Tibial artery (tissue), 4 donors: ENCODE results near the gene ZMYND11.
"Not testable (repeated sequence)": the region's sequence is repeated elsewhere in the genome, so short reads cannot be mapped to it uniquely, and the experiment has no call there.

Experiments used
- DNase-seq, 2 donors: peaks; one replicate each; pipeline ENCODE4 v3.0.0-alpha.2; 2019
- H3K27ac ChIP-seq, 2 donors: fragments of 200-600 bp; sonication (generic) in 1 of 2; 1 replicate in 1 of 2; 2 replicates in 1 of 2; pipeline ENCODE4 v1.5.1; 2018 to 2019; ENCODE audit warnings: mild to moderate bottlenecking in 1 of 2
- H3K27me3 ChIP-seq, 2 donors: fragments of 200-600 bp; sonication (generic) in 1 of 2; one replicate each; pipeline versions ENCODE4 v1.5.1 to v1.6.0; 2016 to 2019
- H3K36me3 ChIP-seq, 3 donors: fragments of 200-600 bp; sonication (generic) in 2 of 3; one replicate each; pipeline ENCODE4 v1.5.1; 2016 to 2019; ENCODE audit warnings: mild to moderate bottlenecking in 2 of 3
- H3K4me1 ChIP-seq, 4 donors: fragments of 200-600 bp; sonication (generic) in 2 of 4; 1 replicate in 3 of 4; 2 replicates in 1 of 4; pipeline ENCODE4 v1.5.1; 2016 to 2019
- H3K4me3 ChIP-seq, 2 donors: fragments of 200-600 bp; sonication (generic) in 1 of 2; 1 replicate in 1 of 2; 2 replicates in 1 of 2; pipeline ENCODE4 v1.5.1; 2018 to 2019; ENCODE audit warnings: mild to moderate bottlenecking in 2 of 2
- H3K9me3 ChIP-seq, 3 donors: fragments of 200-600 bp; sonication (generic) in 1 of 3; one replicate each; pipeline ENCODE4 v1.5.1; 2016 to 2019
- CTCF ChIP-seq, 2 experiments: fragments of 200-600 bp in 1 of 2; fragments of 450-650 bp in 1 of 2; IDR thresholded peaks; one replicate each; pipeline ENCODE4 v1.5.1; 2017 to 2019; ENCODE audit warnings: antibody characterized with exemption in 2 of 2, mild to moderate bottlenecking in 1 of 2, moderate library complexity in 1 of 2
- intact Hi-C: fragments of 100-400 bp; cut with DNase I; formaldehyde crosslinking; loops from one replicate; pipeline ENCODE4 v1.15.0; 2023; ENCODE audit warnings: low total_unique reads

Gene ZMYND11

GRCh38 chr10:298033-298432 lies 162.8 kb downstream of the ZMYND11 start:
- intact Hi-C loops: no loop called here
- Histone ChIP-seq H3K9me3 (no peaks in the 10 kb centered on the region), H3K27ac (peak overlapping the region; percentile 39 to 48), H3K4me3 (no peak overlapping the region), H3K27me3 (no peaks in the 10 kb centered on the region), H3K36me3 (peaks cover 7 to 21% (median 9%) of the 10 kb centered on the region in 3 donors), H3K4me1 (peaks cover 0 to 17% (median 5%) of the 10 kb centered on the region in 4 donors)
- TF ChIP-seq CTCF (IDR thresholded peaks at IDR 0.05): no peak
- no peak for DNase-seq

- H3K4me1 ChIP-seq: peaks cover 0 to 17% (median 5%) of the 10 kb centered on the region in 4 donors
- no peaks in the 10 kb centered on the region for H3K27me3 ChIP-seq
- no peak overlapping the region for H3K27ac ChIP-seq
- H3K9me3 ChIP-seq: no peaks in the 10 kb centered on the region
- TF ChIP-seq CTCF (IDR thresholded peaks at IDR 0.05): no peak
- DNase-seq: no peak
- no peak overlapping the region for H3K4me3 ChIP-seq
- intact Hi-C loops: no loop called here
- peaks cover 7 to 21% (median 17%) of the 10 kb centered on the region in 3 donors for H3K36me3 ChIP-seq
Observed at GRCh38 chr10:299512-299911, 164.3 kb downstream of the ZMYND11 start.

GRCh38 chr10:299969-300368 lies 164.7 kb downstream of the ZMYND11 start:
- H3K9me3 ChIP-seq: no peaks in the 10 kb centered on the region
- H3K27me3 ChIP-seq: no peaks in the 10 kb centered on the region
- H3K27ac ChIP-seq: no peak overlapping the region
- DNase-seq: no peak
- H3K36me3 ChIP-seq: peaks cover 7 to 21% (median 17%) of the 10 kb centered on the region in 3 donors
- no peak for TF ChIP-seq CTCF (IDR thresholded peaks at IDR 0.05)
- H3K4me3 ChIP-seq: no peak overlapping the region
- intact Hi-C loops: no loop called here
- H3K4me1 ChIP-seq: peaks cover 0 to 17% (median 5%) of the 10 kb centered on the region in 4 donors

- H3K27ac ChIP-seq, H3K9me3 ChIP-seq, H3K27me3 ChIP-seq, H3K4me3 ChIP-seq, intact Hi-C loops, DNase-seq: not testable (repeated sequence)
- peaks cover 0 to 17% (median 5%) of the 10 kb centered on the region in 4 donors for H3K4me1 ChIP-seq
- peaks cover 7 to 21% (median 17%) of the 10 kb centered on the region in 3 donors for H3K36me3 ChIP-seq
Observed at GRCh38 chr10:300580-300979, 165.3 kb downstream of the ZMYND11 start.

GRCh38 chr10:301536-301935 lies 166.3 kb downstream of the ZMYND11 start:
- Histone ChIP-seq H3K27me3 (no peaks in the 10 kb centered on the region), H3K9me3 (no peaks in the 10 kb centered on the region), H3K4me1 (peaks cover 0 to 17% (median 5%) of the 10 kb centered on the region in 4 donors), H3K36me3 (peaks cover 7 to 27% (median 21%) of the 10 kb centered on the region in 3 donors), H3K4me3 (no peak overlapping the region), H3K27ac (no peak overlapping the region)
- intact Hi-C loops: no loop called here
- TF ChIP-seq CTCF (IDR thresholded peaks at IDR 0.05): no peak
- DNase-seq: no peak
